ENCODE data around the gene NFX1. TPM values are rescaled to one million over a fixed set of nuclear protein-coding genes. Genes with fewer than 3 reads are reported as not detected.
A peak's percentile ranks its signal among the peaks of the same experiment; 100 is the strongest.

The NFX1 gene
- total and polyA plus RNA-seq, 10 of the 15 experiments (the other 5 are each of a cell fraction or from before 2014, with no cell fraction given), result 11.9 to 45.1 (median 36.1) TPM

GRCh38 chr9:33290247-33291030 lies at the start of gene NFX1 (continued):
- TF ChIP-seq MEF2B (IDR thresholded peaks at IDR 0.05; ENCODE audit: partially characterized antibody, poor library complexity, severe bottlenecking) (peak; percentile 95), CHD2 (IDR thresholded peaks at IDR 0.05; ENCODE audit: borderline replicate concordance, low read depth, low read length) (peak; percentile 82), SPI1 (IDR thresholded peaks at IDR 0.05; ENCODE audit: borderline replicate concordance, insufficient read depth, low read depth, low read length) (no peak), ESRRA (IDR thresholded peaks at IDR 0.05; ENCODE audit: low read length) (peak; percentile 81), USF1 (IDR thresholded peaks at IDR 0.05; ENCODE audit: borderline replicate concordance, extremely low read length, insufficient read depth, low read depth, low read length) (peak; percentile 99), PBX3 (IDR thresholded peaks at IDR 0.05; ENCODE audit: insufficient replicate concordance, low read depth, low read length) (no peak), RELA (IDR thresholded peaks at IDR 0.05; ENCODE audit: borderline replicate concordance, partially characterized antibody) (peak; percentile 94), LARP7 (IDR thresholded peaks at IDR 0.05) (peak; percentile 89), NRF1 (conservative IDR thresholded peaks at IDR 0.05; ENCODE audit: low read depth, low read length) (peak; percentile 87), BACH1 (IDR thresholded peaks at IDR 0.05; ENCODE audit: borderline replicate concordance) (peak; percentile 67; the same call in 1 of the 2 replicates), IRF3 (IDR thresholded peaks at IDR 0.05) (no peak)

Data from GM12878 (cell line).